ENCODE measurements around the gene NECTIN4. TPM values are rescaled to one million over a fixed set of nuclear protein-coding genes. Genes with fewer than 3 reads are reported as not detected.

The NECTIN4 gene
- total and polyA plus RNA-seq, 4 experiments from 2014 or later = not detected

DNA sequence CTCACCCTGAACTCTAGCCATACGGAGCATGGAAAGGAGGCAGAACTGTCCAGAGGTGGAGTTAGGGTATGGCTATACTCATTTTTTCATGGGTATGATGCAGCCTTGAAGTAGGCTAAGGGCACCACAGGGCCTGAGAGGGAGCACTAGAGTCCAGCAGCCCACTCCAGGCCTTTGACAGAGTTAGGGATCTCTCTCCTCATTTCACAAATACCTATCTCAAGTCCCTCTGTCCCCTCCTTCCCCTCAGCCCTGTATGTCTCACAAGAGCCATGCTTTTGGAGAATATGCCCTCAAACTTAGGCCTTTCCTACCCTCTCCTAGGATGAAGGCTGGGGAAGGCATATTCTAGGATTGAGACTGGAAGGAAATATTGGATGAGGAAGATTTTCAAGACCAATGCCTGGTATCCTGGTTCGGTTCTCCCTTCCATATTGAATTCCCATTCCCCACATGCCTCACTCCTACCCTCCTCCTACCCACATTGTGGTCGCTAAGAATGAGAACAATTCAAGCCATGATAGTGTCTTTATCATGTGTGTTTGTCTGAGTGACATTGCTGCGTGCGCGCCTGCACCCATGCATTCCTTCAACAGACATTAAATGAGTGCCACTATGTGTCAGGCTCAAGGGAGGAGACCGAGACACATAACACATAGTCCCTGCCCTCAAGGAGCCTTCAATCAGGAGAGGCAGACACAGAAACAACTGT, 2.6 kb upstream of the NECTIN4 start:
- Mint-ChIP-seq H3K4me1 (peaks cover 1 to 7% (median 4%) of the 10 kb centered on the region in 4 donors), H3K36me3 (no peaks in the 10 kb centered on the region), H3K27me3 (no peaks in the 10 kb centered on the region), H3K27ac (peak overlapping the region in 3 of 7 donors; percentile 16 to 52 (median 16)), H3K4me3 (no peak overlapping the region), H3K9me3 (peaks cover 0 to 4% (median 0%) of the 10 kb centered on the region in 8 donors)
- Histone ChIP-seq H3K9me3 (ENCODE audit: control insufficient read depth in 1 of 2, low read length in 2 of 2) (no peaks in the 10 kb centered on the region), H3K36me3 (ENCODE audit: insufficient read depth, low read length) (no peaks in the 10 kb centered on the region), H3K27ac (ENCODE audit: low read depth, low read length) (no peak overlapping the region), H3K4me1 (ENCODE audit: insufficient read depth, low read length) (peaks cover 3% of the 10 kb centered on the region), H3K27me3 (ENCODE audit: insufficient read depth, low read length) (no peaks in the 10 kb centered on the region), H3K4me3 (ENCODE audit: low read length in 2 of 2) (no peak overlapping the region)
- intact Hi-C loops (cut with micrococcal nuclease) = no loop called here
- CTCF ChIA-PET (ENCODE audit: partially characterized antibody) = interaction anchor here (1.0 to 7.8 kb wide), 2 partner anchors 23 to 122 kb away, joined by 3 to 159 read pairs; partner anchors contain the start of gene ARHGAP30
- POLR2A ChIA-PET (ENCODE audit: partially characterized antibody) = interaction anchor here (1.2 to 1.7 kb wide), 2 partner anchors 23 to 46 kb away, joined by 3 to 4 read pairs; partner anchors contain the start of gene USF1
- no peak for DNase-seq

- no peak overlapping the region for H3K27ac ChIP-seq (ENCODE audit: low read depth, low read length)
- H3K27me3 ChIP-seq (ENCODE audit: insufficient read depth, low read length) = no peaks in the 10 kb centered on the region
- no peaks in the 10 kb centered on the region for H3K4me1 ChIP-seq (ENCODE audit: insufficient read depth, low read length)
- no peaks in the 10 kb centered on the region for H3K27me3 Mint-ChIP-seq
- POLR2A ChIA-PET (ENCODE audit: partially characterized antibody) = no interaction called here
- H3K9me3 Mint-ChIP-seq = no peaks in the 10 kb centered on the region
- no peaks in the 10 kb centered on the region for H3K36me3 Mint-ChIP-seq
- H3K4me1 Mint-ChIP-seq = peaks cover 0 to 2% (median 0%) of the 10 kb centered on the region in 4 donors
- intact Hi-C loops (cut with micrococcal nuclease) = no loop called here
- no peaks in the 10 kb centered on the region for H3K36me3 ChIP-seq (ENCODE audit: insufficient read depth, low read length)
- H3K4me3 ChIP-seq (ENCODE audit: low read length in 2 of 2) = no peak overlapping the region
- DNase-seq = no peak
- H3K4me3 Mint-ChIP-seq = no peak overlapping the region
- H3K9me3 ChIP-seq (ENCODE audit: control insufficient read depth in 1 of 2, low read length in 2 of 2) = no peaks in the 10 kb centered on the region
- CTCF ChIA-PET (ENCODE audit: partially characterized antibody) = no interaction called here
- H3K27ac Mint-ChIP-seq = no peak overlapping the region
Observed at GRCh38 chr1:161091093-161091492, 1.7 kb upstream of the NECTIN4 start.

DNA sequence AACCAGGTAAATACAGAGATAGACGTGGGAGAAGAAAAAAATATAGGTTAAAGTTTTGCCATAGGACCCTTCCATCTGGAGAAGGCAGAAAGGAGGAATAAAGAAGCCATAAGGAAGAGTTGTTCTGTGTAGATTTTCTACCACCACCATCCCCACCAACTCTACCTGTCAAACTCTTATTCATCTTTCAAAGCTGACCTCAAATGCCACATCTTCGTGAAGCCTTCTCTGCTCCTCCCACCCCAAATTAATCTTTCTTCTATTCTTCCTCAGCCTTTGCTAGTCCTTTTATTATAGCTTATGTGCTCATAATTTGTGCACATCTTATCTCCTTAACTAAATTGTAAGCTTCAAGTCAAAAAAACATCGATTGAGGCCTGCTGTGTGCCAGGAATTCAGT, 1.3 kb upstream of the NECTIN4 start:
- POLR2A ChIA-PET (ENCODE audit: partially characterized antibody) = no interaction called here
- Mint-ChIP-seq H3K27me3 (no peaks in the 10 kb centered on the region), H3K9me3 (no peaks in the 10 kb centered on the region), H3K27ac (no peak overlapping the region), H3K36me3 (no peaks in the 10 kb centered on the region), H3K4me1 (peaks cover 0 to 2% (median 0%) of the 10 kb centered on the region in 4 donors), H3K4me3 (no peak overlapping the region)
- DNase-seq = no peak
- intact Hi-C loops (cut with micrococcal nuclease) = no loop called here
- H3K4me3 ChIP-seq (ENCODE audit: low read length in 2 of 2) = no peak overlapping the region
- CTCF ChIA-PET (ENCODE audit: partially characterized antibody) = no interaction called here
- H3K27me3 ChIP-seq (ENCODE audit: insufficient read depth, low read length) = no peaks in the 10 kb centered on the region
- no peaks in the 10 kb centered on the region for H3K9me3 ChIP-seq (ENCODE audit: control insufficient read depth in 1 of 2, low read length in 2 of 2)
- H3K27ac ChIP-seq (ENCODE audit: low read depth, low read length) = no peak overlapping the region
- H3K36me3 ChIP-seq (ENCODE audit: insufficient read depth, low read length) = no peaks in the 10 kb centered on the region
- H3K4me1 ChIP-seq (ENCODE audit: insufficient read depth, low read length) = no peaks in the 10 kb centered on the region

DNA sequence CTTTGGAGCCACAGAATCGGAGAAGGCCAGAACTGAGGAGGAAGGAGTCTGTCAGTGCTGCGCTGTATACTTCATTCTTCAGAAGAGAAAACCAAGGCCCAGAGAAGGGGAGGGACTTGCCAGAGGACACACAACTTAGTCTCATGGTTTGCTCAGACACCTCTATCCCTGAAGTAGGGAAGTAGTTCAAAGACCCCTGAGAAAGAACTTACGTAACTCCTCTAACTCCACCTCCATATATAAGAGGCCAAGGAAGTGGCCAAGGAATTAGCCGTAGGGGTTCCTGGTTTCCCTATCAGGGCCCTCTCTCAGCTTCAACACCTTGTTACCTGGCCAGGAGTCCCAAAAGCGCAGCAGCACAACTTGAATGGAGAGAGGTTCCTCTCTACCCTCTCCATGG, 580 bp upstream of the NECTIN4 start:
- POLR2A ChIA-PET (ENCODE audit: partially characterized antibody) = no interaction called here
- Histone ChIP-seq H3K27ac (ENCODE audit: low read depth, low read length) (no peak overlapping the region), H3K4me3 (ENCODE audit: low read length in 2 of 2) (no peak overlapping the region), H3K27me3 (ENCODE audit: insufficient read depth, low read length) (no peaks in the 10 kb centered on the region), H3K4me1 (ENCODE audit: insufficient read depth, low read length) (no peaks in the 10 kb centered on the region), H3K9me3 (ENCODE audit: control insufficient read depth in 1 of 2, low read length in 2 of 2) (no peaks in the 10 kb centered on the region), H3K36me3 (ENCODE audit: insufficient read depth, low read length) (no peaks in the 10 kb centered on the region)
- no peak overlapping the region for H3K4me3 Mint-ChIP-seq
- no peaks in the 10 kb centered on the region for H3K9me3 Mint-ChIP-seq
- H3K27me3 Mint-ChIP-seq = no peaks in the 10 kb centered on the region
- intact Hi-C loops (cut with micrococcal nuclease) = no loop called here
- CTCF ChIA-PET (ENCODE audit: partially characterized antibody) = no interaction called here
- peaks cover 0 to 2% (median 0%) of the 10 kb centered on the region in 4 donors for H3K4me1 Mint-ChIP-seq
- H3K27ac Mint-ChIP-seq = no peak overlapping the region
- no peak for DNase-seq
- H3K36me3 Mint-ChIP-seq = no peaks in the 10 kb centered on the region

DNA sequence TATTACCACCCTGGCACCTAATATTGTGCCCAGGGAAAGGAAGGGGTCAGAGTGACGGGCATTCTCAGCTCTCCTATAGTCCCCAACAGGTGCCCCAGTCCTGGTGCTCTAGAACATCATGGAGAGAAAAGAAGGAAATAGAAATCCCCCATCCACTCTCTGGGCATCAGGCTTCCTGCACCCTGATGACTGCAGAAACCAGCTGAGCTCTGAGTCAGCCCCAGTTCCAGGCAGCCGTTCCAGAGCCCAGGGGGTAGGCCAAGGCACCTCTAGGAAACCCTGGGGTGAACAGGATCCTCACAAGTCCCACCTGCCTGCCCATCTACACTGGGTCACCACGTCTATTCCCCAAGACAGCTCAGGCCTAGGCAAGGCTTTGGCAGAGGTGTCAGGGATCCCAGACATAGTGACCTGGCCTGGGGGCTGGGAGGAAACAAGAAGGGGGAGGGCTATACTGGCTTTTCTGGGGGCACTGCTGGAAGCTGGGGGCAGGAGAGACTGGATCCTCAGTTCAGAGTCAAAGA, 709 bp downstream of the NECTIN4 start:
- POLR2A ChIA-PET (ENCODE audit: partially characterized antibody) = interaction anchor here (0.7 to 1.3 kb wide), 2 partner anchors 9 to 43 kb away, joined by 3 to 4 read pairs; partner anchors contain the start of gene USF1
- H3K27me3 Mint-ChIP-seq = no peaks in the 10 kb centered on the region
- no peak for DNase-seq
- Histone ChIP-seq H3K4me3 (ENCODE audit: low read length in 2 of 2) (no peak overlapping the region), H3K27ac (ENCODE audit: low read depth, low read length) (no peak overlapping the region), H3K36me3 (ENCODE audit: insufficient read depth, low read length) (no peaks in the 10 kb centered on the region), H3K27me3 (ENCODE audit: insufficient read depth, low read length) (no peaks in the 10 kb centered on the region), H3K4me1 (ENCODE audit: insufficient read depth, low read length) (no peaks in the 10 kb centered on the region), H3K9me3 (ENCODE audit: control insufficient read depth in 1 of 2, low read length in 2 of 2) (no peaks in the 10 kb centered on the region)
- no peaks in the 10 kb centered on the region for H3K36me3 Mint-ChIP-seq
- CTCF ChIA-PET (ENCODE audit: partially characterized antibody) = interaction anchor here (5.2 kb wide), 1 partner anchor 10 kb away, joined by 26 read pairs; the partner anchor contains the start of gene KLHDC9
- H3K4me1 Mint-ChIP-seq = peaks cover 0 to 2% (median 0%) of the 10 kb centered on the region in 4 donors
- H3K9me3 Mint-ChIP-seq = no peaks in the 10 kb centered on the region
- H3K4me3 Mint-ChIP-seq = no peak overlapping the region
- H3K27ac Mint-ChIP-seq = no peak overlapping the region
- intact Hi-C loops (cut with micrococcal nuclease) = no loop called here

- H3K27me3 Mint-ChIP-seq = no peaks in the 10 kb centered on the region
- Histone ChIP-seq H3K4me1 (ENCODE audit: insufficient read depth, low read length) (no peaks in the 10 kb centered on the region), H3K4me3 (ENCODE audit: low read length in 2 of 2) (no peak overlapping the region), H3K27me3 (ENCODE audit: insufficient read depth, low read length) (no peaks in the 10 kb centered on the region), H3K36me3 (ENCODE audit: insufficient read depth, low read length) (no peaks in the 10 kb centered on the region), H3K9me3 (ENCODE audit: control insufficient read depth in 1 of 2, low read length in 2 of 2) (no peaks in the 10 kb centered on the region), H3K27ac (ENCODE audit: low read depth, low read length) (no peak overlapping the region)
- H3K27ac Mint-ChIP-seq = peak overlapping the region in 3 of 7 donors; percentile 19 to 55 (median 50)
- H3K4me3 Mint-ChIP-seq = no peak overlapping the region
- peaks cover 0 to 2% (median 0%) of the 10 kb centered on the region in 4 donors for H3K4me1 Mint-ChIP-seq
- DNase-seq = no peak
- no peaks in the 10 kb centered on the region for H3K36me3 Mint-ChIP-seq
- ChIA-PET POLR2A (ENCODE audit: partially characterized antibody) (interaction anchor here (1.0 kb wide), 1 partner anchor 10 kb away, joined by 4 read pairs; no protein-coding TSS in a partner anchor), CTCF (ENCODE audit: partially characterized antibody) (interaction anchor here (0.9 to 5.2 kb wide), 3 partner anchors 12 to 89 kb away, joined by 3 to 26 read pairs (median 3); partner anchors contain the start of gene KLHDC9)
- intact Hi-C loops (cut with micrococcal nuclease) = no loop called here
- no peaks in the 10 kb centered on the region for H3K9me3 Mint-ChIP-seq
Observed at GRCh38 chr1:161086457-161086856, 2.9 kb downstream of the NECTIN4 start.

- intact Hi-C loops (cut with micrococcal nuclease) = no loop called here
- POLR2A ChIA-PET (ENCODE audit: partially characterized antibody) = interaction anchor here (0.8 to 1.0 kb wide), 2 partner anchors 14 to 32 kb away, joined by 3 read pairs; no protein-coding TSS in a partner anchor
- CTCF ChIA-PET (ENCODE audit: partially characterized antibody) = interaction anchor here (2.4 to 5.2 kb wide), 2 partner anchors 13 to 14 kb away, joined by 7 to 26 read pairs; partner anchors contain the start of gene KLHDC9
Observed at GRCh38 chr1:161085165-161085564, 4.2 kb downstream of the NECTIN4 start.

More at GRCh38 chr1:161085165-161085564, 4.2 kb downstream of the NECTIN4 start:
- Histone ChIP-seq H3K9me3 (ENCODE audit: control insufficient read depth in 1 of 2, low read length in 2 of 2) (no peaks in the 10 kb centered on the region), H3K4me3 (ENCODE audit: low read length in 2 of 2) (no peak overlapping the region), H3K27me3 (ENCODE audit: insufficient read depth, low read length) (no peaks in the 10 kb centered on the region), H3K4me1 (ENCODE audit: insufficient read depth, low read length) (no peaks in the 10 kb centered on the region), H3K27ac (ENCODE audit: low read depth, low read length) (no peak overlapping the region), H3K36me3 (ENCODE audit: insufficient read depth, low read length) (no peaks in the 10 kb centered on the region)
- peak overlapping the region in 2 of 7 donors; percentile 17 to 42 for H3K27ac Mint-ChIP-seq
- H3K9me3 Mint-ChIP-seq = no peaks in the 10 kb centered on the region
- no peak for DNase-seq
- no peak overlapping the region for H3K4me3 Mint-ChIP-seq
- H3K4me1 Mint-ChIP-seq = no peaks in the 10 kb centered on the region
- no peaks in the 10 kb centered on the region for H3K27me3 Mint-ChIP-seq
- no peaks in the 10 kb centered on the region for H3K36me3 Mint-ChIP-seq

Measured in CD4-positive, alpha-beta memory T cell (primary cell).